ENCODE measurements around the gene RFX7.

RFX7 gene

GRCh38 chr15:56244811-56245576, 1.3 kb upstream of the RFX7 start:
- no peak for DNase-seq (ENCODE audit: extremely low read depth in 1 of 2, low read depth in 1 of 2)

- no peak for DNase-seq (ENCODE audit: extremely low read depth in 1 of 2, low read depth in 1 of 2)
Measured at GRCh38 chr15:56244038-56244810, 545 bp upstream of the RFX7 start.

GRCh38 chr15:56242576-56243162, 1.0 kb downstream of the RFX7 start:
- no peak for DNase-seq (ENCODE audit: extremely low read depth in 1 of 2, low read depth in 1 of 2)

GRCh38 chr15:56241374-56242105, 2.1 kb downstream of the RFX7 start:
- DNase-seq (ENCODE audit: extremely low read depth in 1 of 2, low read depth in 1 of 2) = no peak

- DNase-seq (ENCODE audit: extremely low read depth in 1 of 2, low read depth in 1 of 2) = no peak
Measured at GRCh38 chr15:56240390-56240789, 3.3 kb downstream of the RFX7 start.

GRCh38 chr15:56236197-56236596, 7.5 kb downstream of the RFX7 start:
- no peak for DNase-seq (ENCODE audit: extremely low read depth in 1 of 2, low read depth in 1 of 2)

GRCh38 chr15:56234804-56235203, 8.9 kb downstream of the RFX7 start:
- no peak for DNase-seq (ENCODE audit: extremely low read depth in 1 of 2, low read depth in 1 of 2)

GRCh38 chr15:56233549-56233948, 10.1 kb downstream of the RFX7 start:
- no peak for DNase-seq (ENCODE audit: extremely low read depth in 1 of 2, low read depth in 1 of 2)

GRCh38 chr15:56232058-56232457, 11.6 kb downstream of the RFX7 start:
- DNase-seq (ENCODE audit: extremely low read depth in 1 of 2, low read depth in 1 of 2) = no peak

GRCh38 chr15:56228854-56229253, 14.8 kb downstream of the RFX7 start:
- DNase-seq (ENCODE audit: extremely low read depth in 1 of 2, low read depth in 1 of 2) = no peak

GRCh38 chr15:56228352-56228751, 15.3 kb downstream of the RFX7 start:
- no peak for DNase-seq (ENCODE audit: extremely low read depth in 1 of 2, low read depth in 1 of 2)

GRCh38 chr15:56227780-56228179, 15.9 kb downstream of the RFX7 start:
- no peak for DNase-seq (ENCODE audit: extremely low read depth in 1 of 2, low read depth in 1 of 2)

- DNase-seq (ENCODE audit: extremely low read depth in 1 of 2, low read depth in 1 of 2) = no peak
Measured at GRCh38 chr15:56227306-56227705, 16.4 kb downstream of the RFX7 start.

- no peak for DNase-seq (ENCODE audit: extremely low read depth in 1 of 2, low read depth in 1 of 2)
Measured at GRCh38 chr15:56225520-56225919, 18.2 kb downstream of the RFX7 start.

GRCh38 chr15:56222302-56222701, 21.4 kb downstream of the RFX7 start:
- no peak for DNase-seq (ENCODE audit: extremely low read depth in 1 of 2, low read depth in 1 of 2)

GRCh38 chr15:56217341-56217740, 26.3 kb downstream of the RFX7 start:
- DNase-seq (ENCODE audit: extremely low read depth in 1 of 2, low read depth in 1 of 2) = no peak

- no peak for DNase-seq (ENCODE audit: extremely low read depth in 1 of 2, low read depth in 1 of 2)
Measured at GRCh38 chr15:56215769-56216168, 27.9 kb downstream of the RFX7 start.

GRCh38 chr15:56211960-56212550, 31.6 kb downstream of the RFX7 start:
- DNase-seq (ENCODE audit: extremely low read depth in 1 of 2, low read depth in 1 of 2) = no peak

- no peak for DNase-seq (ENCODE audit: extremely low read depth in 1 of 2, low read depth in 1 of 2)
Measured at GRCh38 chr15:56211064-56211463, 32.6 kb downstream of the RFX7 start.

GRCh38 chr15:56208641-56209155, 35.0 kb downstream of the RFX7 start:
- DNase-seq (ENCODE audit: extremely low read depth in 1 of 2, low read depth in 1 of 2) = no peak

GRCh38 chr15:56208185-56208584, 35.5 kb downstream of the RFX7 start:
- DNase-seq (ENCODE audit: extremely low read depth in 1 of 2, low read depth in 1 of 2) = no peak

Measured in activated CD8-positive, alpha-beta memory T cell treated with anti-CD3 and anti-CD28 coated beads for 1 hour (primary cell).